WTC11 (cell line): Measurements from ENCODE around the gene PRDM9.

Experiments used
- AFF4 ChIP-seq: sonication (generic); formaldehyde crosslinking; IDR thresholded peaks from 2 replicates; pipeline ENCODE4 v1.8.1; 2023; ENCODE audit warnings: mild to moderate bottlenecking, missing genetic modification reagents, borderline replicate concordance
- CREM ChIP-seq: sonication (generic); formaldehyde crosslinking; IDR thresholded peaks from 2 replicates; pipeline ENCODE4 v1.8.1; 2022; ENCODE audit warnings: mild to moderate bottlenecking, missing genetic modification reagents, moderate library complexity
- CTCF ChIP-seq: fragments of 200-600 bp; IDR thresholded peaks from 2 replicates; pipeline ENCODE4 v1.8.0; 2022; ENCODE audit warnings: antibody characterized with exemption
- E2F1 ChIP-seq: sonication (generic); formaldehyde crosslinking; IDR thresholded peaks from 2 replicates; pipeline ENCODE4 v1.8.0; 2022; ENCODE audit warnings: mild to moderate bottlenecking, missing genetic modification reagents
- HMGXB4 ChIP-seq: sonication (generic); formaldehyde crosslinking; IDR thresholded peaks from 2 replicates; pipeline ENCODE4 v1.8.1; 2023; ENCODE audit warnings: mild to moderate bottlenecking, moderate library complexity, missing genetic modification reagents
- MAX ChIP-seq: sonication (generic); formaldehyde crosslinking; IDR thresholded peaks from 2 replicates; pipeline ENCODE4 v1.8.0; 2022; ENCODE audit warnings: mild to moderate bottlenecking, missing genetic modification reagents
- NFE2L1 ChIP-seq: sonication (generic); formaldehyde crosslinking; IDR thresholded peaks from 2 replicates; pipeline ENCODE4 v1.8.1; 2023; ENCODE audit warnings: missing genetic modification reagents
- NR1H2 ChIP-seq: sonication (generic); formaldehyde crosslinking; IDR thresholded peaks from 2 replicates; pipeline ENCODE4 v1.9.0; 2021; ENCODE audit warnings: mild to moderate bottlenecking, moderate library complexity, missing genetic modification reagents
- NR2C2 ChIP-seq: sonication (generic); formaldehyde crosslinking; IDR thresholded peaks from 2 replicates; pipeline ENCODE4 v1.8.0; 2022; ENCODE audit warnings: mild to moderate bottlenecking, missing genetic modification reagents
- RORB ChIP-seq: fragments of 250-450 bp; sonication (Bioruptor Pico); IDR thresholded peaks from 2 replicates; pipeline ENCODE4 v1.9.0; 2021; ENCODE audit warnings: mild to moderate bottlenecking
- SP1 ChIP-seq: sonication (generic); formaldehyde crosslinking; conservative IDR thresholded peaks from 2 replicates; pipeline ENCODE4 v1.8.1; 2022; ENCODE audit warnings: missing genetic modification reagents

GRCh38 chr5:23461576-23461975, 45.8 kb upstream of the PRDM9 start:
- TF ChIP-seq MAX (CRISPR knock-in tag) = no peak
- no peak for TF ChIP-seq HMGXB4 (CRISPR knock-in tag)
- TF ChIP-seq CTCF = no peak
- TF ChIP-seq SP1 = no peak
- no peak for TF ChIP-seq AFF4 (CRISPR knock-in tag)
- no peak for TF ChIP-seq NFE2L1 (CRISPR knock-in tag)
- TF ChIP-seq NR1H2 (CRISPR knock-in tag) = no peak
- TF ChIP-seq E2F1 (CRISPR knock-in tag) = no peak
- no peak for TF ChIP-seq NR2C2
- TF ChIP-seq CREM = no peak
- TF ChIP-seq RORB (CRISPR knock-in tag) = no peak
